GM18873 (cell line): ENCODE measurements around the gene C13orf42.
"Not testable (repeated sequence)": the region's sequence is repeated elsewhere in the genome, so short reads cannot be mapped to it uniquely, and the experiment has no call there.

Experiments used
- ATAC-seq: cut with Tn5 transposase; IDR thresholded peaks from one replicate; pipeline ENCODE4 v1.9.1; 2021; ENCODE audit warnings: mild to moderate bottlenecking, moderate library complexity, moderate number of reproducible peaks; ENCODE audit not compliant: unreplicated experiment, low FRiP score

C13orf42 gene

GRCh38 chr13:51122868-51123566, 11.9 kb upstream of the C13orf42 start:
- no peak for ATAC-seq

DNA sequence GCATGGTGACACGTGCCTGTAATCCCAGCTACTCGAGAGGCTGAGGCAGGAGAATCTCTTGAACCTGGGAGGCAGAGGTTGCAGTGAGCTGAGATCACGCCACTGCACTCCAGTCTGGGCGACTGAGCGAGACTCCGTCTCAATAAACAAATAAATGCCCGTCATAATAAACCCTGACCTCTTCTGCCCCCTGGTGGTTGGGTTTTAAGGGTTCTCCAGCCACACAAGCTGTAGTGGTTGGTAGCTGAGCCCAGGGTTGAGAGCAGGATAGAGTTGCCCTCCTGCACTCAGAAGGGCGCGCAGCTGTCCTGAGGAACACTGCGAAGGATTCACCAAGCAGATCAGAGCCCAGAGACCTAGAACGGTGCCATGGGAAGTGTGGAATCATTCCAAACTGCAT, 9.8 kb upstream of the C13orf42 start:
- not testable (repeated sequence) for ATAC-seq

DNA sequence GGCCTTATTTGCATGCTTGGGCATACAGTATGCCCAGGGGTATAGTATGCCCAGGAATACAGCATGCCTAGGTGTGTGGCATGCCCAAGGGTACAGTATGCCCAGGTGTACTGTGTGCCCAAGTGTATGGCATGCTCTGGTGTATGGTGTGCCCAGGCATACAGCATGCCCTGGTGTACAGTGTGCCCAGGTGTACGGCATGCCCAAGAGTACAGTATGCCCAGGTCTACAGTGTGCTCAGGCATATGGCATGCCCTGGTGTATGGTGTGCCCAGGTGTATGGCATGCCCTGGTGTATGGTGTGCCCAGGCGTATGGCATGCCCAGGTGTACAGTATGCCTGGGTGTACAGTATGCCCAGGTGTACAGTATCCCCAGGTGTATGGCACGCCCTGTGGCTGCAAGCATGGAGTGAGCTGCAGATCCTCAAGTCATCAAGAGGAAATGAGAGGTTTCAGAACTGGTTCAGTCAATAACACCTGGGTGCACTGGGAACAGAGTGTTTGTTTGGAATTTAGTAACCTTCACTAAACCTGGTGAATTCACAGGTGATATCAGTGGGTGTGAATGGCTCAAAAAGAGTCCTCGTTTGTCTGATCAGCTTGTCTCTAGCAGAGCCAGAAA, 7.8 kb upstream of the C13orf42 start:
- ATAC-seq = no peak

DNA sequence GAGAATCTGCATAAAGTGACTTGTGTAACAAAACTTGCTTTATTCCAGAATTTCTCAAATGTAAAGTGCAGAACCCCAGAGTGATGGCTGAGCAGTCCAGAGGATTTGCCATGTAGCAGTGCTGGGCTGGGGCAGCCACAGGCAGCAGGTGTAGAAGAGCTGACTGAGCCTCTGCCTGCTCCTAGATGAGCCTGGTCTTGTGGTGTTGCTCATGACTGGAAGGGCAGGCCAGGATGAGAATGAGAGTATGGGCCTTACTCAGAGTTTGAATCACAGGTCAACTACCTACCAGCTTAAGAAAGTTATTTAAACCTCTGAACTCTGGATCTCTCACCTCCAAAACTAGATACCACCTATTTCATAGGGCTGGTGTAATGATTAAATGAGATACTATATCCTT, 2.9 kb upstream of the C13orf42 start:
- no peak for ATAC-seq

GRCh38 chr13:51113186-51113881, 2.3 kb upstream of the C13orf42 start:
- no peak for ATAC-seq

- no peak for ATAC-seq
These were observed 1.7 kb upstream of the C13orf42 start for GRCh38 chr13:51112771-51113170.

DNA sequence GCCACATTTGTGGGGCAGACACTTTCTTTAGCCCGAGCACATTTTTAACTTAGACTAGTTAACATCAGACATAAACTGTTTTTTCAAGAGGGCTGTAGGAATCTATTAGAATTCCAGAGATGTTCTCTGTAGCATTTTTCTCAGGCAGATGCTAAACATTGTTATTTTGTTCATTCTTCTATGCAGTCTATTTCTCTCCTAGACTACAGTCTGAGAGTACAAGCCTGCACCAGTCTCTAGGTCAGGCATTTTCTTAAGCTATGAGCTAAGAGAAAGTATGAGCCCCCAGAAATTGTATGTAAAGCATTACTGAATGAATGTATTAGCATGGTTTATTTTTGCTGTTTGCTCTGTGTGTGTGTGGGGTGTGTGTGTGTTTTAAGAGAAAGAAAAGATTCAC, 923 bp upstream of the C13orf42 start:
- no peak for ATAC-seq

DNA sequence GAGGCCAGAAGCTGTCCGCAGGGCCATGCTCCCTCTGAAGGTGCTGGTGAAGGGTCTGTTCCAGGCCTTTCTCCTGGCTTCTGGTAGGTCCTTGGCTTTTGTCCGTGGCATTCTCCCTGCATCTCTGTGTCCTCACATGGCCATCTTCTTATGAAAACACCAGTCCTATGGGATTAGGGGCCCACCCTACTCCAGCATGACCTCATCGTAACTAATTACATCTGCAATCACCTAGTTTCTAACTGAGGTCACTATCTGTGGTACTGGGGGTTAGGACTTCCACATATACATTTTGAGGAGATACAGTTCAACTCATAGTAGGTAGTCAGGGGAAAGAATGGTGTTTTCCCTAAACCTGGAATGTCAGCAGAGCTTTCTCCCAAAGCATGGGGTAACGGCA, 3.1 kb downstream of the C13orf42 start:
- no peak for ATAC-seq

DNA sequence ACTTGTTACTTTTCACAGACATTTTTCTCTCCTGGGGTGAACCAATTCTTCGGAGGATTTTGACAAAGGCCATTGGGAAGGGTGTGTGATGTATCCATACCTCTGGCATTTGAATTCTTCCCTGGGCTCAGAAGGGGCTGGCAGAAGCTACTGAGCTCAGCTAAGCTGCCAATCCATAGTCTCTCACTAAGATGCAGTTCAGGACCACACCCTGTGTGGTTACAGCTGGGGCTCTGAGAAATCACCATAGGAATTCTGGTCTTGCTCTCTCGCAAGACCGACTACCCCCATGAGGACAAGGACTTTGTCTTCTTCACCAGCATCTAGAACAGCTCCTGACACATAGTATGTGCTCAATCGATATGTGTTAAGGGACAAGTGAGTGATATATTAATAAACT, 6.0 kb downstream of the C13orf42 start:
- no peak for ATAC-seq

- no peak for ATAC-seq
These were observed 9.3 kb downstream of the C13orf42 start for GRCh38 chr13:51101636-51102235.

- no peak for ATAC-seq
These were observed 13.6 kb downstream of the C13orf42 start for GRCh38 chr13:51097353-51098043.

- no peak for ATAC-seq
These were observed 14.9 kb downstream of the C13orf42 start for GRCh38 chr13:51096131-51096530.

- no peak for ATAC-seq
These were observed 17.5 kb downstream of the C13orf42 start for GRCh38 chr13:51093574-51093973.

DNA sequence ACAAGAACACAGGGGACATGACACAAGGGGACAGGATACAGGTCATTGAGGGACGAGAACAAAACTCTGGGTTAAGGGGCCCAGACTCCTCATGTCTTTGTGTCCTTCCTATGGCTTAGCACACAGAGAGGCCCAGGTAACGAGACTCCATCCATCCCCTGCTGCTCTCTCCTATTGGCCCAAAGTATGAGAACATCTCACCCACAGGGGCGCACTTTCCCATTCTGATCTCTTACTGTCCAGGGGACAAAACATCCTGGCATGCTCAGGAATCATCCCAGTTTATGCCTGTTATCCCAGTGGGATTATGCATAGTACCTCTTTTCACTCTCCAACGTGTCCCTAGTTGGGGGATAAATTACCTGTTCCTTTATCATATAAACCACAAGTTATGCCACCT, 19.2 kb downstream of the C13orf42 start:
- ATAC-seq = no peak

DNA sequence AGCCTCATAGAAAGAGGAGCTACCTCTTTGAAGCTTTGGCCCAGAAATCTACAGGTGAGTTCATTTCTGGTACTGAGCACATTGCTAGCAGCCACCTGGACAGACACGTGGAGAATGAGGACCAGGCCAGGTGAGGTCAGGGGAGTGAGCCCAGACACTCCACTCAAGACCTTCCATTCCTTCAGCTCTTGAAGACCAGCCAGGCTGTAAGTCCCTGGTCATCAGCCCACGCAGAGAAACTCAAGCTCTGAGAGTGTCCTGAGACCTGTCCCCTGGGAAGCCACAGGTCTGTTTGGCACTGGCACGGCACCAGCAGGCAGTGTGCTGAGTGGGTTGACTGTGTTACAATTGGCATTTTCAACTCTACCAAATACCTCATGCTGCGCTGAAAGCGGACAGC, 27.4 kb downstream of the C13orf42 start:
- no peak for ATAC-seq

DNA sequence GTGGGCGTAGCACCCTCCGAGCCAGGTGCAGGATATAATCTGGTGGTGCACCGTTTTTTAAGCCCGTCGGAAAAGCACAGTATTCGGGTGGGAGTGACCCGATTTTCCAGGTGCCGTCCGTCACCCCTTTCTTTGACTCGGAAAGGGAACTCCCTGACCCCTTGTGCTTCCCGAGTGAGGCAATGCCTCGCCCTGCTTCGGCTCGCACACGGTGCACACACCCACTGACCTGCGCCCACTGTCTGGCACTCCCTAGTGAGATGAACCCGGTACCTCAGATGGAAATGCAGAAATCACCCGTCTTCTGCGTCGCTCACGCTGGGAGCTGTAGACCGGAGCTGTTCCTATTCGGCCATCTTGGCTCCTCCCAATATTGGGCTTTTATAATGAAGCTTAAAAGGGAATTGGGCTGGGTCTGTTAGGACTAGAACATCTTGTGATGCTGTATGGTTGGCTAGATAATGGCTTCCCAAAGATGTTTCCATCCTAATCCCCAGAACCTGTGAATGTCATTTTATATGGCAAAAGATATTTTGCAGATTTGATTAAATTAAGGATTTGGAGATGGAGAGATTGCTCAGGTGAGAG, 30.5 kb downstream of the C13orf42 start:
- not testable (repeated sequence) for ATAC-seq

GRCh38 chr13:51071493-51071892, 39.6 kb downstream of the C13orf42 start:
- no peak for ATAC-seq

DNA sequence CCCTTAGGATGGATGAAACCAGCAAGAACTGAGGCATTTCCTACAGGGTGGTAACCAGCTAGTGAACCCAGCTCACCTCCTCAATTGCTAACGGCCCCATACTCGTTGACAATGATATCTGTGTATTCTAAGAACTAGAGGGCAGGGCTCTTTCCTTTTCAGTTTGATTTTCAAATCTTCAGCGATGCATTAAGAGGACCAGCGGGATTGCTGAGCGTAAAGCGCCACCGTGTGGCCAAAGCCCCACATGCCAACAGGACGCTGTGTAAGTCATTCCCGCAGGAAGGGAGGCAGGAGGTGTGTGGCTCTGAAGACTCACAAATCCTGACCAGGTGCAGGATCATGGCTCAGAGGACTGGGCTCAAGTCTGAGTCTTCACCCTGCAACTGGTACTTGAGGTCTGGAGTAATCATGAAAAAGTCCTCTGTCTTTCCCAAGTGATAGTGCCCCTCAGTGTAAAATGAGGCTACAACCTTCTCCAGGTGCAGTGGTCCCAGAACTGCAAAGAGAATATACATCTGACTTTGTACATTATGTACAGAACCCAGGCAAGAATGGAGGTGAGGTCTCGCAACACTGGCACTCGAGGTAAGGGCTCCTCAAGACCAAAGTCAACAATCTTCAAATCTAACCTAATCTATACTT, 40.9 kb downstream of the C13orf42 start:
- peak; percentile 76 for ATAC-seq

- no peak for ATAC-seq
These were observed 42.6 kb downstream of the C13orf42 start for GRCh38 chr13:51068501-51068900.

DNA sequence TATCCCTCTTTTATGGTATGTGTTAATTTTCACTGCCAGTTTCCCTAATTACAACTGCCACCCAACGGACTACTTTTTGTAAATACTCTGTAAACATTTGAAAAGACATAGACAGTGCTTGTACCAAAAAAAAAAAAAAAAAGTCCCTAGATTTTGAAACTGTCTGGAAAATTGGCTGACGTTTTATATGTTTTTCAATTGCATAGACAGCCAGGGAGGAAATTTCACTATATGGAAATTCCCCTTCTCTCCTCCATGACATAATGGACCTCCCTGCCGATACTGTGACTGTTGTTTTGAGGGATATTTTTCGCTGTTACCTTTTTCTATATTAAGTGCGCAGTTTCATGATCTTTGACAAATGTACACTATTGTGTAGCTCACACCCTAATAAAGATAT, 43.4 kb downstream of the C13orf42 start:
- ATAC-seq = no peak
